Tibial artery (tissue), 4 donors: Measurements from ENCODE around the gene RSF1.

Experiments used
- DNase-seq, 2 donors: peaks; one replicate each; pipeline ENCODE4 v3.0.0-alpha.2; 2019
- H3K27ac ChIP-seq, 2 donors: fragments of 200-600 bp; sonication (generic) in 1 of 2; 1 replicate in 1 of 2; 2 replicates in 1 of 2; pipeline ENCODE4 v1.5.1; 2018 to 2019; ENCODE audit warnings: mild to moderate bottlenecking in 1 of 2
- H3K27me3 ChIP-seq, 2 donors: fragments of 200-600 bp; sonication (generic) in 1 of 2; one replicate each; pipeline versions ENCODE4 v1.5.1 to v1.6.0; 2016 to 2019
- H3K36me3 ChIP-seq, 3 donors: fragments of 200-600 bp; sonication (generic) in 2 of 3; one replicate each; pipeline ENCODE4 v1.5.1; 2016 to 2019; ENCODE audit warnings: mild to moderate bottlenecking in 2 of 3
- H3K4me1 ChIP-seq, 4 donors: fragments of 200-600 bp; sonication (generic) in 2 of 4; 1 replicate in 3 of 4; 2 replicates in 1 of 4; pipeline ENCODE4 v1.5.1; 2016 to 2019
- H3K4me3 ChIP-seq, 2 donors: fragments of 200-600 bp; sonication (generic) in 1 of 2; 1 replicate in 1 of 2; 2 replicates in 1 of 2; pipeline ENCODE4 v1.5.1; 2018 to 2019; ENCODE audit warnings: mild to moderate bottlenecking in 2 of 2
- H3K9me3 ChIP-seq, 3 donors: fragments of 200-600 bp; sonication (generic) in 1 of 3; one replicate each; pipeline ENCODE4 v1.5.1; 2016 to 2019
- CTCF ChIP-seq, 2 experiments: fragments of 200-600 bp in 1 of 2; fragments of 450-650 bp in 1 of 2; IDR thresholded peaks; one replicate each; pipeline ENCODE4 v1.5.1; 2017 to 2019; ENCODE audit warnings: antibody characterized with exemption in 2 of 2, mild to moderate bottlenecking in 1 of 2, moderate library complexity in 1 of 2
- intact Hi-C: fragments of 100-400 bp; cut with DNase I; formaldehyde crosslinking; loops from one replicate; pipeline ENCODE4 v1.15.0; 2023; ENCODE audit warnings: low total_unique reads

The RSF1 gene

DNA sequence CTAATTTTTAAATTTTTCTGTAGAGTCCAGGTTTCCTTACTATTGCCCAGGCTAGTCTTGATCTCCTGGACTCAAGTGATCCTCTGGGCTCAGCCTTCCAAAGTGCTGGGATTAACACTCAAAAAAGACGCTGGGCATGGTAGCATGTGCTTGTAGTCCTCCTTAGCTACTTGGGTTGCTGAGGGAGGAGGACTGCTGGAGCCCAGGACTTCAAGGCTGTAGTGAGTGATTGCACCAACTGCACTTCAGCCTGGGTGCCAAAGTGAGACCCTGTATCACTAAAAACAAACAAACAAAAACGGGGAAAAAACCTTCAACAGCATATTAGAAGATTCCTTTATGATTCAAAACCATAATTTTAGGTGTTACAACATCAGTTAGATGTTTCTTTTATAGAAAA, 44.6 kb downstream of the RSF1 start:
- no peak overlapping the region for H3K27ac ChIP-seq
- H3K36me3 ChIP-seq: no peaks in the 10 kb centered on the region
- DNase-seq: no peak
- no peak for TF ChIP-seq CTCF (IDR thresholded peaks at IDR 0.05)
- no peaks in the 10 kb centered on the region for H3K9me3 ChIP-seq
- intact Hi-C loops: no loop called here
- no peaks in the 10 kb centered on the region for H3K27me3 ChIP-seq
- H3K4me1 ChIP-seq: peaks cover 0 to 17% (median 4%) of the 10 kb centered on the region in 4 donors
- H3K4me3 ChIP-seq: no peak overlapping the region

DNA sequence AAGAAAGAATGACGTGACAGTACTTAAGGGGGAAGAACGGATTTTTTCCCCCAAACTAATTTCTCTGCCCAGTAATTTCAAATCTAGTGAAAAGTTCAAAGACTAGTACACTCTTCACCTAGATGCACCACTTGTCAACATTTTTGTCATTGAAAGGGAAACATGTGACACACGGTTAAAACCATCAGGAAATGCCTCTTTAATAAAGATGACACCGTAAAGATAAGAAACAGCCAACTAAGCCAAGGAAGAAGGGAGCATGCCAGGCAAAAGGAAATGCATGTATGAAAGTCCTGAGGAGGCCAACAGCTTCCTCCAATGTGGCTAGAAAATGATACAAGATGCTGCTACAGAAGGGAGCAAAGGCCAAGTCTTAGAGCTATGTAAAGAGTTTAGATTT, 49.4 kb downstream of the RSF1 start:
- intact Hi-C loops: no loop called here
- DNase-seq: no peak
- Histone ChIP-seq H3K36me3 (no peaks in the 10 kb centered on the region), H3K4me3 (no peak overlapping the region), H3K4me1 (peaks cover 0 to 23% (median 5%) of the 10 kb centered on the region in 4 donors), H3K27me3 (no peaks in the 10 kb centered on the region), H3K9me3 (no peaks in the 10 kb centered on the region), H3K27ac (no peak overlapping the region)
- TF ChIP-seq CTCF (IDR thresholded peaks at IDR 0.05): no peak

DNA sequence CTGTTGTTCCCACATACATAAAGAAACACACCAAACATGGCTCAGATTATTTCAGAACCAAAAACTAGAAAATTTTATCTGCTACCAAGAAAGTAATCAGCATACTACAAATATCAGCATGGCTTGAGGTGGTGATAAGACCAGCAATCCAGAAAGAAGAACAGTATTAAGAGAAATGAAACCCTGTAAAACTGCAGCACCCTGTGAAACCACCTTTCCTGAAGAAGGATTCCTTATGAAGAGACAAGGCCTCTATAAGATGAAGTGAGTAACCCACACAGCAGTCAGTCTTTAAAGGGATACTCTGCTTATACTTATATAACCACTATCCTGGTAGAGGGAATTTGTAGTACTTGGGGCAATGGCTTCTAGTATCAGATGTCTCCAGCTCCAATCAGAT, 49.9 kb downstream of the RSF1 start:
- no peak for TF ChIP-seq CTCF (IDR thresholded peaks at IDR 0.05)

DNA sequence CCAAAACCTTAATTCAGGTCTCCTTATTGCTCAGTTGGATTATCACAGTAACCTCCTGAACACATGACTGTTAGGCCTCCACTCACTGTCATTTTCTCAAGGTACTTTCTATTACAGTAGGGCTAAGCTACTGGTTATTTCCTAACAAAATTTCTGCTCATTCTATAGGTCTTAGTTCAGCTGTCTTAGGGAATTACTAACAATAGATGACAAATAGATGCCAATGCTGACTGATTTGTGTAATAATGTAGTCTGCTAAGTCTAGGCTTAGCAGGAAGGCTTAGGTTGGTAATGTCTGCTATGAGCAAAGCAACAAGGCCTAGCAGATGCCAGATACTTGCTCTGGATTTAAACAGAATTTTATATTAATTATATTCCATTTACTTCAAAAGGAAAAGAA, 58.1 kb downstream of the RSF1 start:
- no peak for DNase-seq
- intact Hi-C loops: no loop called here

More for the DNA sequence above, 49.9 kb downstream of the RSF1 start:
- H3K9me3 ChIP-seq: no peaks in the 10 kb centered on the region
- no peak for DNase-seq
- intact Hi-C loops: no loop called here
- no peaks in the 10 kb centered on the region for H3K27me3 ChIP-seq
- H3K36me3 ChIP-seq: no peaks in the 10 kb centered on the region
- no peak overlapping the region for H3K4me3 ChIP-seq
- no peak overlapping the region for H3K27ac ChIP-seq
- peaks cover 0 to 18% (median 5%) of the 10 kb centered on the region in 4 donors for H3K4me1 ChIP-seq

DNA sequence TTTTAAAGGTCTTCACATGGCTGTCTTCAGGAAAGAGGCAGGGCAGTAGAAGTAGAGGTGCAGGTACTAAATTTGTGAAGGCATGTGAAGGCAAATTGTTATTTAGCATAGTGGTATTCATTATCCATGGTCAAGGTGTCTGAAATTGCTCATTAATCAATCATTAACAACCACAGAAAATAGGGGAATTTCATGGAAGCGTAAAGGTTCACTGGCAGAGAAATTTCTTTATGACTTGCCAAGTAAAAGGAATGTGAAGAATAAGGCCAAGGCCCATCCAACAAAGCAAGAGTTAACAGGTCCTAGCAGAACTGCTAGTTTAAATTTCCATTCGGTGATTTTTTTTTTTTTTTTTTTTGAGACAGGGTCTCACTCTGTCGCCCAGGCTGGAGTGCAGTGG, 59.0 kb downstream of the RSF1 start:
- peaks cover 0 to 6% (median 0%) of the 10 kb centered on the region in 4 donors for H3K4me1 ChIP-seq
- H3K4me3 ChIP-seq: no peak overlapping the region
- intact Hi-C loops: no loop called here
- no peaks in the 10 kb centered on the region for H3K9me3 ChIP-seq
- H3K27me3 ChIP-seq: no peaks in the 10 kb centered on the region
- peaks cover 17 to 27% (median 20%) of the 10 kb centered on the region in 3 donors for H3K36me3 ChIP-seq
- no peak overlapping the region for H3K27ac ChIP-seq
- no peak for DNase-seq
- TF ChIP-seq CTCF (IDR thresholded peaks at IDR 0.05): no peak

More for the DNA sequence above, 58.1 kb downstream of the RSF1 start:
- Histone ChIP-seq H3K27me3 (no peaks in the 10 kb centered on the region), H3K4me3 (no peak overlapping the region), H3K36me3 (peaks cover 17 to 27% (median 20%) of the 10 kb centered on the region in 3 donors), H3K27ac (no peak overlapping the region), H3K4me1 (peaks cover 0 to 2% (median 0%) of the 10 kb centered on the region in 4 donors), H3K9me3 (no peaks in the 10 kb centered on the region)
- no peak for TF ChIP-seq CTCF (IDR thresholded peaks at IDR 0.05)

- Histone ChIP-seq H3K4me1 (peaks cover 0 to 17% (median 0%) of the 10 kb centered on the region in 4 donors), H3K27me3 (no peaks in the 10 kb centered on the region), H3K36me3 (peaks cover 8 to 31% (median 19%) of the 10 kb centered on the region in 3 donors), H3K9me3 (no peaks in the 10 kb centered on the region), H3K4me3 (no peak overlapping the region), H3K27ac (no peak overlapping the region)
- no peak for DNase-seq
- intact Hi-C loops: no loop called here
- no peak for TF ChIP-seq CTCF (IDR thresholded peaks at IDR 0.05)
Observed at GRCh38 chr11:77758331-77758730, 62.2 kb downstream of the RSF1 start.
